HG03439 (cell line): ENCODE measurements around the gene TMPRSS13.

Experiments used
- ATAC-seq: cut with Tn5 transposase; IDR thresholded peaks from one replicate; pipeline ENCODE4 v1.9.1; 2021; ENCODE audit warnings: mild to moderate bottlenecking, moderate library complexity; ENCODE audit not compliant: unreplicated experiment

The TMPRSS13 gene

DNA sequence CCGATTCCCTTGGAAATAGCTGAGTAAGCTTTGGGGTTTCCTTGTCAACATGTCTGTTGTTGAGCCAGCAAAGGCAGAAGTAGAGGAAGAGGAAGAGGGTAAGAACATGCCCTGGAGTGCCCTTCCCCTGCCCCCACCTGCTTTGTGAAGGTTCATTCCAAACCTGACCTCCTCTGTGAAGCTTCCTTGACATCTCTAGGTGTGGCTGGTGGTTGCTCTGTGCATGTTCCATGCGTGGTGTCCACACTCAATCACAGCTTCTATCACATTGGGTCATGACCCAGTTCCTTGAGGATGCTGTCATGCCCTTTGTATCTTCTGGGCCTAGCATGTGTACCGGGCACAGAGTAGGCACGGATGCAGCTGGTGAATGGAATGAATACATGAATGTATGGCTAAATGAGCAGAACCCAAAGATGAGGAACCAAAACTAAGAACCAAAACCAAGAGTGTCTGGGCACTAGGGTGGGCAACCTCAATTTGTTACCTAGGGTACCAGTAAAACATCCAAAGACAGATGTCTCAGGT lies 29.0 kb downstream of the TMPRSS13 start:
- ATAC-seq: no peak

DNA sequence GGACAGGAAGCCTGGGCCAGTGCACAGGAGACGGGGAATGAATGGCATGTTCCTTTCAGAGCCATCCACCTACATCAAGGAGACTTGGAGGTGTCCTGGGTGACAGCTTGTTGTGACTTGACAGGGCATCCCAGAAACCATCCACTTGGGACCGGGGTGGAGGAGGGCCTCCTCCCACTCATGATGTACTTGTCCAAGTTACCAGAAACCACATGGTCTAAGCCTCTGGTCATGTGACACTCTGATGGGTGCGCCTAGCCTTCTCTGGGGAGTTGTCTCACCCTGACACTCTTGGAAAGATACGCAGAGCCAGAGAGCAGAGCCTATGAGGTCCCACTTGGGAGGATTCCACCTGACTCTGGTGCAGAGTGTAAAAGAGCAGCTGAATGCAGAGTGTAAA lies 31.1 kb downstream of the TMPRSS13 start:
- no peak for ATAC-seq

DNA sequence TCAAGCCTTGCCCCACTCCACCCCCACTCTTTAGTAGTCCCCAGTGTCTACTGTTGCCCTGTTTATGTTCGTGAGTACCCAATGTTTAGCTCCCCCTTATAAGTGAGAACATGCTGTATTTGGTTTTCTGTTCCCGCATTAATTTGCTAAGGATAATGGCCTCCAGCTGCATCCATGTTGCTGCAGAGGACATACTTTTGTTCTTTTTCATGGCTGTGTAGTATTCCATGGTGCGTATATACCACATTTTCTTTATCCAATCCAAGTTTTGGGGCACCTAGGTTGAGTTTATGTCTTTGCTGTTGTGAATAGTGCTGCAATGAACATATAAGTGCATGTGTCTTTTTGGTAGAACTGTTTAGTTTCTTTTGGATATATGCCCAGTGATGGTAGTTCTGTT lies 36.6 kb downstream of the TMPRSS13 start:
- no peak for ATAC-seq

DNA sequence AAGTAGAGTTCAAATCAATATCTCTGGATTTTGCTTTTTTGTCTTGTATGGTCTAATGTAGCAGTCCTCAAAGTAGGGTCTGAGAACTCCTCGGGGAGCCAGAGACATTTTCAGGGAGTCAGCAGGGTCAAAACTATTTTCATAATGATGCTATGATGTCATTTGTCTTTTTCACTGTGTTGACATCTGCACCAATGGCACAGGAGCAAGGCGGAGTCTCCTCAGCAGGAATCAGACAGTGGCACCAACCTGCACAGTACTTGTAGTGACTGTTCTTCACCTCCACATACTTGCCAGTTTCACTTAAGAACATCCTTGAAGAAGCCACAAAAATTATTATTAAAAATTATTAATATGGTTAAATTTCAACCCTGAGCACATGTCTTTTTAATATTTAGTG lies 37.8 kb downstream of the TMPRSS13 start:
- no peak for ATAC-seq

DNA sequence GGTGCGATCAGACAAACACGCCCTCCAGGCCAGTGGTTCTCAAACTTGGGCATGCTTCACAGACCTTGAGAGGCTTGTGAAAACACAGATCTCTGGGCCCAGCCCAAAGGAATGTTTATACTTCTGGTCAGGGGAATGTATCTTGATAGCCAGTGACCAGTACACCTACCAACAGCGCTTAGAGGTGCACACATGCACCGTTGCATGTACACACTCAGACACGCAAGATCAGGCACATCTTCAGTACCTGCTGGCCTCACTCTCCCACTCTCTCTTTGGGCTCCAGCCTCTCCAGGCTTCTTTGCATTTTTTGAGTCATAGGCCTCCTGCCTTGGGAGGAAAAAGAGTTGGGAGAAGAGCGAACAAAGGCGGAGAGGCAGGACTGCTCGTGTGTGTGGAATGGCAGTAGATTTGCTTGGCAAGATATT lies 41.0 kb downstream of the TMPRSS13 start:
- ATAC-seq: no peak

DNA sequence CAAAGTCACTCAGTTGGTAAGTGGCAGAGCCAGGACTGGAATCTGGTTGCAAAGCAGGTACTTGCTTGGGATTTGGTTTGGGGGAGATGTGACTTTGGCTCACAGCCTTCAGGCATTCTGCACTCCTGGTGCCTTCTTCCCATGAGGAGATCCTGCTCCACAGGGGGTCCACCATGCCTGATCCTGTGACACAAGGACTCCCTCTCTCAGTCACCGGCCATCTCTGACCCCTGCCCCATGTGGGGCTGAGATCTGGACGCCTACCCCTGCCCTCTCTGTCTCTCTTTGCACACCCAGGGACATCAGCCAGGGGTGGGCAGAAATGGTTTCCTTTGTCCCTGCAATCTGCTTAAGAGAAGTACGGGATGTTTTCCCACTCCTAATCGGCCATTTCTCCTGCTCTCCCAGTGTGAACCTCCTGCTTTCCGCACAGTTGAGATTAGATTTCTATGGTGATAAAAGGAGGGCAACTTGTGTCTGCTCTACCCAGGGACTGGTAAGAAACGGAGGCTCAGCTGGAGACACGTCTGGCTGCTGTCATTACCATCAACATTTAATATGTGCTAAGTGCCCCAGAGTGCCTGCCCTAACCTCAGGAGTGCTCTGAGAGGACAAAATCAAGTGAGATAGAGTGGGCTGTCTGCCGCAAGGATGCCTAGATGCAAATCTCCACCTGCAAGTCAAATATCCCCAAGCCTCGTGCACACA lies 41.6 kb downstream of the TMPRSS13 start:
- no peak for ATAC-seq

DNA sequence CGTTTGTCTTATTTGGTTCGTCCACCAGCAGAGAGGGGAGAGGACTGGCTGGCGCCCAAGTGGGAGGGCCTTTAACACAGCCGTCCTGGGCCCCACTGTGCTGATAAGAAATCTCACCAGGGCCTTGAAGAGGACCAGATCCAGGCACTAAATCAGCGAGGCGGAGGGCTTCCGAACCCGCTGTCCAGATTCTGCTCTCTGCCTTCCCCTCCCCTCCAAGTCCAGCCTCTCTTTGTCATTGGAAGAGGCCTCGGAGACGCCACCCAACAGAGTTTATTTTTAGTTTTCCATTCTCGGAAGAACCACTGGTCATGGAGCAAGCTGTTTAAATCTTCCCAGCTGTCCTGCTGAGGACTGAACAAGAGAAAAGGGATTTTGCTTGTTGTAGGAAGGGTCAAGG lies 43.4 kb downstream of the TMPRSS13 start:
- no peak for ATAC-seq

DNA sequence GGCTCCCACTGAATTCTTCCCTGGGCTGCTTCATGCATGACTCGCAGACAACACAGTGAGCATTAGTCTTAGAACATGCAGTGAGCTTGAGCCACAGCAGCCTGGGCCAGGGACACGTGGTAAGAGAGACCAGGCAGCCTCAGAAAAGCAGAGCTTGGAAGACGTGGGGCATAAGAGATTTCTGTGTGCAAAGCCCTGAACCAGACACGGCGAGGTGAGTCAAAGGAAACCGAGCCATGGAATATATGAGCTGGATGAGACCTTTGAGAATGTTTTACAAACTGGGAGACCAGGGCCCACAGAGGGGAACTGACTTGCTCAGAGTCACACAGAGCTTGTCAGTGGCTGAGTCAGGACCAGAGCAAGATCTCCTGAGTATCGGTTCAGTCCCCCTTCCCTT lies 44.2 kb downstream of the TMPRSS13 start:
- ATAC-seq: no peak

DNA sequence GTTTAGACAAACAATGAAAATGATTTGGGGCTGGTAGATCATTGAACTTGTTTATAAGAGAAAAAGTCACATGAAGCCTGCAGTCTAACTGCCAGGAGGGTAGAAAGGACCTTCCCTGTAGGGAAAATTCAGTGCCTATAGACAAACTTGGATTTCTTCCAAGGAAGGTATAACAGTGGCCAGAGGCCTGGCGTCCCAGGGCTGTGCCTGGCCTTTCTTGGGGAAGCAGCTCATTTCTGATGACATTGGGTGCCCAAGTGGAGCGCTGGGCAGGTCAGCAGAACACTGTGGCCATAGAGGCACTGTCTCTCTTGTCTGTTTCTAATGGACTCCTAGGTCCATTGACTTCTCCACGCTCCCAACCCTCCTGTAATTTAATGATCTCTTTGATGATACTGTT lies 46.1 kb downstream of the TMPRSS13 start:
- no peak for ATAC-seq

DNA sequence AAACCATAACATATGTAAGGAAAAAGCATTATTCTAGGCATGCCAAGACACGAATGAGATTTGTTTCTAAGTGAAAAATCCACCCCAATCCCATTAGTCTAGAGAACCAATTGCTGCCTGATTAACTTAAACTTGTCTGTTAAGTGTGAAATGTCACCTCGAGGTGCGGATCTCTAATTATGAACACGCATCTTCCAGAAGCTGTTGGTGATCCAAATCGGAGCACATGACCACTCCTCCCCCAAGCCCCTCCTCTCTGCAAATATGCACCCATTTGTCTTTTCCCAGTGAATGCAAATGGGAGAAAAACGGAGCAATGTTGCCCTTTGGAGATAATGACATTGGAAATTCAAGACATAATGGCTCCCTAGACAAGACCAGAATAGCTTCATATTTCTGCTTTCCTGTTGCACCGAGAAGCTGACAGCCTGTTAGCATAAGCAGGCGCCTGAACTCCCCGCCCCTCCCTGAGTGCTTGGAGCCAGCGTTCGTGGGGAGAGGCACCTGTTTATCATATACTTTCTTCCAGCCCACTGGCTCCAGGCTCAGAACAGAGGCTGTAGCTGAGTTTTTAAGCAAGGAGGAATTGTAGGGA lies 46.8 kb downstream of the TMPRSS13 start:
- no peak for ATAC-seq

DNA sequence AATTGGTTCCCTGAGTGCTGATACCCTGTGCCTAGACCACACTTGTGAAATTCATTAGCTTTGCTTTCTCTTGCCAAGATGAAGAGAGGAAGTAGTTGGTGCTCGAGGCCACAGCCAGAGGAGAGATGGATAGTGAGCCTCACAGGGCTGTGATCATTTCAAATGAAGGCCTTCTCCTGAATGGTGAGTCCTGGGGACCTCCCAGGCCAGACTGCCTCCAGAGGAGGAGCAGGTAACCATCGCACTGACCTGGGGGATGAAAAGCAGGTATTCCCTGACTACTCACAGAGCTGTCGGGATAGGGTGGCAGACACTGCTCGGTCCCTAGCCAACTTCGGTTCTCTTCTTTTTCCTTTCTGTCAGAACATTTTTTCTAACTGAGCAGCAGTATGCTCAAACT lies 48.0 kb downstream of the TMPRSS13 start:
- no peak for ATAC-seq

DNA sequence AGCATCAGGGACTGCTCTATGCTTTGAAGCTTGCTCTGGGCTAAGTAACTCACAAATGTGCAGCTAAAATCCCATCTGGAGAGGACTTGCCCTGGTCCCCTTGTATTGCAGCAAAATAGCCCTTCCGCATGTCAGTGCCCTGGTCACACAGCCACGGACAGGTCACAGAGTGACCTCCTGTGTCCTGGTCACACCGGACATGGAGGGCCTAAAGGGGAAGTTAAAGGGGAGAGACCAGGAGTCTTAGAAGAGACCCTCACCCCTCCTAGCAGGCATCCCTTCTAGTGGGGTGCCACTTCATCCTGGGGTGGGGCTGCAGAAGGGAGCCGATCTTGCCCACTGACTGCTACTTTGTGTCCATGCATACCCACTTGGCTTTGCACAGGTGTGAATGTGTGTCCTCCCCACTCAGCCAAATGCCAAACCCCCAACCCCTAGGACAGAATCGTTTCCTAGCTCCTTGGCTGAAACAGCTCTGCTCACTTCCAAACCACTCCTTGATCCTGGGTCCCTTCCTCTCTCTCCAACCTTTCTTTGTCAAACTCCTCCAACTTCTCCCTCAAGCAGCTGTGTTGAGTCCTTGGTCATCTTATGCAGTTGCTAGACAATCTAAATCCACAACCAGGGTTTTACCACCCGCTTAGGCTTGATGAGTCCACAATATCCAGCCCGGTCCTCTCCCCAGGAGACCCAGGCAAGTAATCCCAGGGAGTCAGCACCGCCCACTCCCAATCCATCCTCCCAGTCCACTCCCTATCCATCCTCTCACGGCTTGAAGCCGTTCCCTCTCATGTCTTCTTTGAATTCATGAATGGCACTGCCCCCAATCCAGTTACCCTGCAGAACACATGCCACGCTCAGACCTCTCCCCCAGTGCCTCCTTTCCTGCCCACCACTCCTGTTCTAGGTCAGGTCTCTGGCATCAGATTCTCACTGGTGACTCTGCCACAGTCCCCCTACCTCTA lies 49.4 kb downstream of the TMPRSS13 start:
- ATAC-seq: no peak

DNA sequence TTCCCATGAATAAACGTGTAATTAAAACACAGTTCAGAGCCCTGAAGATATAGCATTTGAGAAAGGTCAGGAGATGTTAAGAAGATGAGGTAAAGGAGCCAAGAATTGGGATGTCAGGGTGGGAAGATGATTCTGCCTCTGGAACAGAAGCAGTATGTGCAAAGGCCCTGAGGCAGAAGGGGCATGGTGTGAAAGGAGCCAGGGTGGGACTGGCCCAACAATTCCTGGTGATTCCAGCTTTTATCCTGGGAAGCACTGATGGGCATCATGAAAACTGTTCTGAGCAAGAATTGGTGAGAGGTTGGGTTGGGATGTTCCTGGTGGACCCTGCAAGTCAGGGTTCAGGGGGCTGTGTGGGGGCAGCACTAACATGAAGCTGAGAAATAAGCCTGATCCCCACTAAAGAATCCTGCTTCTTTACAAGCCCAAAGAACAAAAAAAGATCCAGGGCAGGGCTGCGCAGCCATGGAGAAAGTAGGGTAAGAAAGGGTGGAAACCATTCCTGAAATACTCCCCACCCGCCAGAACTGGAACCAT lies 50.2 kb downstream of the TMPRSS13 start:
- ATAC-seq: no peak

DNA sequence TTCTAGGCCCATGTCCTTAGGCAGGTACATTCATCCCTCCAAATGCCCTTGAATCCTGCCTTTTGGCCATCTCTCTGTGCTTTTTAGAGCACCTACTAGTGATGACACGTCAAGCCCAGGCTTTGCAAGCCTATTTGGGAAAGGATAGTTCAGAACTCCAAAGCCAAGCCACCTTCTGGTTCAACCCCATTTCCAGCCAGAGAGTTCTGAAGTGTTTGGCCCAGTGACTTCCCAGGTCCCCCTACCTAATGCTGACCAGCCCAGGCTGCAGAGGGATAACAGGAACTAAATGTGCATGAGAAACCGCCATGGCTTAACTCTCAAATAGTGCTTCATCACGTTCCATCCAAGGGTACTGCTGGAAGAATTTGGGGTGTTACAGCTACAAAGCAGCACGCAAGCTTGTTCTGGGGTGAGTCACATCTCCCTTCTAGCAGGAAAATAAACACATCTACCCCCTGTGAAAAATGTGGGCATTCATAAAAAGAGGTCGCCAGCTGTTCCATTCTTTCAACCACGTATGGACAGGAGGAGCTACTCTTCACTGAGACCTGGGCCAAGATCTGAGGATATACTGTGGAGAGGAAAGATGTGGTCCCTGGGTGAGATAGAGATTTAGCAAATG lies 50.8 kb downstream of the TMPRSS13 start:
- ATAC-seq: no peak

DNA sequence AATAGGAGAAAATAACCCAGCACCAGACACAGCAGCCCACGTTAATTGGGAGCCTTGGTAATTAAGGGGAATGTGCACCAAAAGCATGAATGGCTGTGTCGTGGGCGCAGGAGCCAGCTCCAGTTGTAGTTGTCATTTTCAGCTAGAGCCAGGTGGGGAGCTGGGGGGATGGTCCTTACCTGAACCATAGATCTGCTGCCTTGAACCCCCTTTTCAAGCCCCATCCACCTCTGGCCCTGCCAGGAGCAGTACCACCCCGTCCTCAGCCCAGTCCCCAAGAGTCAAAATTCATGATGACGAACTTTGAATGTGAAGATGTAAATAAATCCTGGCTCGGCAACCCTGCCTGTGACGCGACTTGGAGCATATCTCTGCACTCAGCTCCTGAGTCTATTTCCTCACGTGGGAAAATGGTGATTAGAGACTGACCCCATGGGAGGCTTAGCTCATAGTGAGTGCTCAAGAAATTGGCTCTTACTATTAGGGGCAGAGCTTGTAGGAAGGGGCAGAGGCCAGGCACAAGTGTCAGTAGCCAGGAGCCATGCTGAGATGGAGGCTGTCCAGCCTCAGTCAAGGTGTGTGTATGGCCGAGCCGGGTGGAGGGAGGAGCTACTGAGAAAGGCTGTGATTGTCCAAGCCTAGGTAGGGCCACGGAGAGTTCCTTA lies 52.0 kb downstream of the TMPRSS13 start:
- no peak for ATAC-seq

DNA sequence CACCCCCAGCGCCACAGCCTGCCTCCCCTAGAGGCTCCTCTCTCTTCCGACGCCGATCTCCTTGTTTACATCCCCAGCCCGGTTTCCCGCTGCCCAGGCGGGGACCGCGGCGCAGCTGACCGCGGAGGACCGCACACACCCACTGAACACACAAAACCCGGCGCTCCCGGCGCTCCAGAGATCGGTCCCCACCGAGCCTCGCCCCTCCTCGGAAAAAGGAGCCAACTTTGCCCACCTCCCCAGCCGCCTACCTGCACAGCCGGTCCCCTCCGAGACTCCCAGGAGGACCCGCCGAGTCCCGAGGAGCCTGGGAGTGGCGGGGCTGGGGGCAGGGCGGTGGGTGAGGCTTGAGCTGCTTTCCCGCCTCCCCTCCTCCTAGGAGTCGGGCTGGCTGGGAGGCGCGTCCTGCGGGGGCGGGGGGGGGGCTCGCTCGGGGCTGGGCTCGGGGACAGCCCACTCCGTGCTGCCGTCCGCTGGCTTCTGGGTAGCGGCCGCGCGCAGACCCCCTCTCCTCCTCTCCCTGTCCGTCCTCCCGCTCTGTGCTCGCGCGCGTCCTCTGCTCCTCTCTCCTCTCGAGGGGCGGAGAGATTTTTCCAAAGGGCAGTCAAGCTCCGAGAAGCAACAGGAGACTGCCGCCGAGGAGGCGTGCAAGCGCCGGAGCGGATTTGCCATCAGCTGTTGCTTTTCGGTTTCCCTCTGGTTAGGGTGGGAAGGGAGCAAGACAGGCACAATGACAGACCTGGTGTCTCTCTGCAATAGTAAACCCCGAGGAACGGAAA lies 52.7 kb downstream of the TMPRSS13 start, which contains the start of gene FXYD6:
Gene FXYD6, minus strand, starts transcription at position 318 of the 779 bp plus-strand sequence. CDS start 33,882 bp downstream, outside the sequence.
- no peak for ATAC-seq

DNA sequence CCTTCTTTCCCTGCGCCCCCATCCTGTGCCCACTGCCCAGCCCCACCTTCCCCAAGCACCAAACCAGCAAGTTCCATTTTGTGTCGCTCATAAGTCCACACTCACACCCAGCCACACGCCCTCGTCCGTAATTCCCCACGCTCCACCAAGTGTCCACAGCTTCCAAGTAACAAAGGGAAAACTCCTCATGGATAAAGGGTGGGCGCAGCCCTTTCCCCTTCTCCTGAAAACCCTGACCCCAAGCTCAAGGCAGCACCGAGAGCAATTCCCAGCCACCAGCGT lies 53.2 kb downstream of the TMPRSS13 start:
- no peak for ATAC-seq

DNA sequence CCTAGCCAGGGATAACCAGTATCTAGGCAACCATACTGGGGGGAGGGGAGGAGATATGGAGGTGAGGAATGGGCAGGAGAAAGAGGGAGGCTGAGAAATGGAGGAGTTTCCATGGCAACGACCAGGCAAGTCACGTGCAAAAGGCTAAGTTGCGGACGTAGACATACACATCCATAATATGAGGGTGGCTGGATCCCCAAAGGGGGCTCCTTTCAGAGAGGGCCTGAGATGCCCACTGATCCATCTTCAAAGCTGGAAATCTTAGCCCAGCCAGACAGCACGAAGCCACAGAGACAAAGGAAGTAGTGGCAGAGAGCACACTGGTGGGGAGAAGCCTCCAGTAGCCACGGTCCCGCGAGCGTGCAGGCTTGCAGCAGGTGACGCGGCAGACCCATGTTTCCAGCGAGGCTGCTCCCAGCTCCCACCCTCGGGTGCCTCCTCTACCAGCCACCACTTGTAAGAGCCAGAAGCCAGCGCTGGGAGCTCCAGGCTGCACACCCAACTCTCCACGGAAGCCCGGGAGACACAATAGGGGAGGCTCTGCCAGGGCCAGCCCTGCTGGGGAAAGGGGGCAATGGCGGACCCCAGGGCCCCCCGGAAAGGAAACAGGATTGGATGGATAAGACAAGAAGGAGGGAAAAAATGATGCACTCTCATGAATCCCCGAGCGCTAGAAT lies 53.7 kb downstream of the TMPRSS13 start:
- no peak for ATAC-seq

DNA sequence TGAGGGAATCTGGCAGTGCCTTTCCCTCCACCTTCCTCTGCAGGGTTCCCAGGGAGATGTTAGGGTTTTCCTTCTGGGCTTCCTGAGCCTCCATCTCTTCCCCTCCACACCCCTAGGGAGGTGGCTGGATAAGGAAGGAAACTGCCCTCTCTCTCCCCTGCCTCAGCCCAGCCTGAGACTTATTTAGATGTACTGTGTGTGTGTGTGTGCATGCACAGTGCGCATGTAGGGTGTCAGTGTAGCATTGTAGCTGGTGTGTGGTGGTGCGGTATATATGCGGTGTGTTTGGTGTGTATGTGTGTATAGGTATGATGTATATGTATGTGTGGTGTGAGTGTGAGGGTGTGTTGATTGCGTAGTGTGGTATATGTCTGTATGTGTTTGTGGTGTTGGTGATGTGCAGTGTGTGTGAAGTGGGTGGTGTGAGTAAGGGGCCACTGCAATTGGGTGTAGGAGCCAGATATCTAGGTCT lies 54.3 kb downstream of the TMPRSS13 start:
- ATAC-seq: no peak
